GM19372 (cell line): ENCODE measurements around the gene ADCY5.

Experiments
- ATAC-seq: cut with Tn5 transposase; IDR thresholded peaks from one replicate; pipeline ENCODE4 v1.9.1; 2021; ENCODE audit warnings: mild to moderate bottlenecking, low read depth, moderate library complexity; ENCODE audit not compliant: unreplicated experiment

Gene ADCY5

GRCh38 chr3:123331006-123331405 lies 117.9 kb downstream of the ADCY5 start:
- ATAC-seq, result no peak

- ATAC-seq, result no peak
Measured at GRCh38 chr3:123330441-123330991, 118.4 kb downstream of the ADCY5 start.

GRCh38 chr3:123329636-123330340 lies 119.1 kb downstream of the ADCY5 start:
- no peak for ATAC-seq

DNA sequence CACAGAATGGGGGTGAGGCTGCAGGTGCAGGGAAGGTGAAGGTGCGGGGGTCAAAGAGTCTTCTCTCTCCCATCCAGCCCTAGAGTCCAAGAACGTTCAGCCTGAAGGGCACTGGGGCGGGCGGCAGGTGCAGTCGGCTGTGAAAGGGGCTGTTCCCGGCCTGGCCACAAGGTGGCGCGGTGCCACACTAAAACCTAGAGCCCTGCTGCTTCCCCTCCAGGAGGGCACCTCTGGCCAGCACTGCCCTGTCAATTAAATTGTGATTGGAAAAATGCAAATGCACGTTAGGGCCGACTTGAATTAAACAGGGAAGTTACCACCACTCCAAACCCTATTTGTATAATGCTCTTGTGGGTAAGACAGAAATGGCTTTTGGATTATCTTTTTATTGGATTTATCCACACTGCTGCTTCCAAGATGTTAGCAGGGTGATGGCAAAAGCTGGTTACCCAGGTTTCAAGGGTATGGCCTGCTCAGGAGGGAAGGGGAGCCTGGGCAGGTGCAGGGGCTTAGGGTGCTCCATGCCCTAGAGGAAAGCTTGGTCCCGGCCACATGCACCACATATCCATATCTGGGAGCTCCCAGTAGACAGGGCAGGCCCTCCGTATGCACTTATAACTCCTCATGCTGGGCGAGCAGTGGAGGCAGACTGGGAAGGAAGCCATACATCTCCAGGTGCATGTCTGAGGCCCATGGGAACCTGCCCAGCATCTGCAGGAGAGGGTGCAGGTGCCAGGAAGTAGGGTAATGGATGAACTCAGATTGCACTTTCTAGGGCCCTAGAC lies 119.8 kb downstream of the ADCY5 start:
- ATAC-seq, result peak; percentile 70

DNA sequence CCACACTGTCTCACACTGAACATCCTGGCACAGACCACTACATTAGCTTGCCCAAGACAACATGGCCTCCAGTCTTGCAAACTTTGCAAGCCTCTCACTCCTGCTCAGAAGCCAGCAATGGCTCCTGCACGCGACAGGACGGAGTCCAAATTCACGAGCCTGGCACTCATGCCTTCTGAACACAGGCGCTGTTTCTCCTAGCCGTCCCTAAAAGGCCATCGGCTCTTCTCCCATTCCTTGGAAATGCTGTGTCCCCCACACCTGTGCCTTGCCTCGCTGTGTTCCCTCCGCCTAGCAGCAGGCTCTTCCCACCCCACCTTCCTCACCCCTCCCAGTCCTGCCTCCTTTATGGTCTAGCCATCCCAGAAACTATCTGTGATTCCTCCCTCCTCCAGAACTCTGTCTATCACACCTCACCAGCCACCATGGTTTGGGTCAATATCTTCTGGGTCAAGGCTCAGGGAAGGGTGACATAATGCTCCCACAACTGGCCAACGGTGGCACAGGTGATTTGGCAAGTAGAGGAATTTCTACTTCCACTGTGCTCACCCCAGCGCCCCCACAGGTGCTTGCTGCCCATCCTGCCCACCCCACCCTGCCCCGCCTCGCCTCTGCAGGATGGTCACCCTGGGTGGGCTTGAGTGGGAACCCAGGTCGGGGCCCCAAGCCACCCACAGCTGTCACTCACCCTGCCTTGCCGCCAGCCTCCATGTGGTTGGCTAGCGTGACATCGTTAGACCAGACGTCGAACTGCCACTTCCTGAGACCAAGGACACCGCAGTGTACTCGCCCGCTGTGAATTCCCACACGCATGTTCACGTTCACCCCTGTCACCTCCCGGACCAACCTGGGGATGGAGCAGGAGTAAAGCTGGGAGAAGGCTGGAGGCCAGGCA lies 120.7 kb downstream of the ADCY5 start:
- no peak for ATAC-seq

DNA sequence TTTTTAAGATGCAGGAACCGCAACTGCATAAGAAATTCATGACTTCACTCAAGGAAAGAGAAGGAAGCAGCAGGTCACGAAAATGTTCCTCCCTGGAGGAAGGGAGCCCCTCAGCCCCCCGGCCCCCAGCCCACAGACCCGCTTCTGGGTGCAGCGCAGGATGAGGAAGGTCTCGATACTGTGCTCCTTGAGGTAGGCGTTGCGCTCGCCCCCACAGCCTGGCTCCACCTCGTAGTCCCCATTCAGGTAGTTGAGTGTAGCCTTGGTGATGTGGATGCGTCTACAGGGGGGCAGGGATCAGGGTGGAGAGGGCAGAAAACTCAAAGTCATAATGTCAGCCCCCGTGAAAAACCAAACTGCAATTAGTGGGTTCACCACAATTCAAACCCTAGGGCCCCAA lies 121.4 kb downstream of the ADCY5 start:
- no peak for ATAC-seq

DNA sequence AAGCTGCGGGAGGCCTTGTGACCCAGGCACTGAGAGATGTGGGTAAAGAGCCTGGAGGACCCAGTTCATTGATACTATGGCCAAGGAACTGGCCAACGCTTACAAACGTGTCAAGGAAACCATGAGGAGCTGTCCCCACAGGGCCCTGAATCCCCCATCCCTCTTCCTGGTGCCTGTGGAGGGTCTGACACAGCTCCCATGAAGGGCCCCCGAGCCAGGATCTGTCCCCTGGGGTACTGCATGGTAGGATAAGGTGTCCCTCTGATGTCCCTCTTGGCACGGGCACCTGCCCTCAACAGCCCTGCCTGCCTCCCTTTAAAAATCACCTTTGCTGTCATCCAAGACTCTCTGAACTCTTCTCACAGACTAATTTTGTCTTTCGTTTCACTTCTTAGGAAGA lies 122.4 kb downstream of the ADCY5 start:
- no peak for ATAC-seq

DNA sequence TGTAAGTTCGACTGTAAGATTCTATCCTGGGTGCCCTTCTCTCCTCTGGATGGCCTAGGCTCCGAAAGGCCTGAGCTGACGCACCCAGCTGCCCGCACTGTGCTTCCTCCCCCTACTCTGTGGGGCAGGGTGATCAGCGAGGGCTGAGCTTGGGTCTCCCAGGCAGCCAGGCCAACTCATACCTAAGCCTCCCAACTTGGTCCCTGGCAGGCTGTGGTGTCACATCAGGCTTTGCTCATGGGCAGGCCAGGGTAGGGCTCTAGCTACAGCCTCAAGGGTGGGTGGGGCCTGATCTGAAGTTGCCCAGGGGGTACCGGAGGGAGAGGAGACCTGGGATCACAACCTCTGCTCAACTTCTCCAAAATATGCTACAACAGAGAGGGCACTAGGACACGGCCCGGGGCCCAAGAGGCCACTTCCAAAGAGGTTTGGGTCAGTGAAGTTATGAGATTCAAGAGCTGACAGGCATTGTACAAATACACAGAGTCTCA lies 123.1 kb downstream of the ADCY5 start:
- ATAC-seq, result no peak

GRCh38 chr3:123324880-123325765 lies 123.8 kb downstream of the ADCY5 start:
- ATAC-seq, result no peak

DNA sequence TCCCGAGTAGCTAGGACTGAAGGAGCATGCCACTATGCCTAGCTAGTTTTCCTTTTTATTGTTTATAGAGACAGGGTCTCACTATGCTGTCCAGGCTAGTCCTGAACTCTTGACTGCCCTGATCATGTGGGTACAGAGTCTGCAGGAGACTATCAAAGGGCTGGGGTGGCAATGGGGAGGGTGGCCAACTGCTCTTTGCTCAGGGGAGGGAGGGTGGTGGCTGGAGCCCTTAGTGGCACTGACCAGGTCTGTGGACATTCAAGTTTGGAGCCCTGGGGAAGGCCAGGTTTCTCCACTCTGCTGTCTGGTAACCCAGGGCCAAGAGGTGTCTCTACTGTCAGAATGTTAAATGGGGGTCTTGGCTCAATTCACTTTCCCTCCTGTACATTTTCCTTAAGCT lies 125.1 kb downstream of the ADCY5 start:
- ATAC-seq, result no peak

DNA sequence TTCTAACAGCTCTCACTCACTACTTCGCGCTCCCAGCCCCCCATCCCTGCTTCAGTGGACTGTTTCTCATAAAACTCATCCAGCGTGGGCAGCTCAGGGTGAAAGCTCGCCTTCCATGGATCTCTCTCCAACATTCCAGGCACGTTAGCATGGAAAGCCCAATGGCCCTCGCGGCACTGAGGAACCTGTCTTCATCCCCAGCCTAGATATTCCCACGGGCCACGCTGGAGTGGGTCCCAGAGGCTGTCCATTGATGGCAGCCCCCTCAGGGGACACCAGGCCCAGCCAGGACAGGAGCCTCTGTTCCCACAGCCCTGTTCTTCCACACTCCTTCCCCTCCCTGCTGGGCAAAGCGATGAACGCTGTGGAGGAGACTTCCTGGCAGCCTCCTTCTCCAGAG lies 126.0 kb downstream of the ADCY5 start:
- ATAC-seq, result no peak

GRCh38 chr3:123321806-123322205 lies 127.1 kb downstream of the ADCY5 start:
- no peak for ATAC-seq

GRCh38 chr3:123320221-123320620 lies 128.7 kb downstream of the ADCY5 start:
- ATAC-seq, result no peak

- ATAC-seq, result no peak
Measured at GRCh38 chr3:123319760-123320159, 129.1 kb downstream of the ADCY5 start.

DNA sequence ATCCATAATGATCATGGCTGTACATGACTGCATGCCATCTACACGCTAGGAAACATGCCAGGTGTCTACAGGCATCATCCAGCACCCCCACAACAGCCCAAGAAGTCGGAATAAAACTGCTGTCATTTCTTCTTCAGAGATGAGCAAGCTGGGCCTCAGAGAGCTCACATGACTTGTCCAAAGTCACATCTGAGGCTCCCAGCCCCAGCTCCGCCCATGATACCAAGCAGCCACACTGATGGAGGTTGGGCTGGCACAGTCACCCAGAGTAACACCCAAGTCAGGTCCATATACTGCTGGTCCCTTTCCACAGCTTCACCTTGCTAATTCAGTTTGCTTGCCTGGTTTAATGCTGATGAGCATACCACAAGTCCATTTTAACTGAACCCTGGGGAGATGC lies 130.5 kb downstream of the ADCY5 start:
- no peak for ATAC-seq

- ATAC-seq, result no peak
Measured at GRCh38 chr3:123317716-123318115, 131.2 kb downstream of the ADCY5 start.

DNA sequence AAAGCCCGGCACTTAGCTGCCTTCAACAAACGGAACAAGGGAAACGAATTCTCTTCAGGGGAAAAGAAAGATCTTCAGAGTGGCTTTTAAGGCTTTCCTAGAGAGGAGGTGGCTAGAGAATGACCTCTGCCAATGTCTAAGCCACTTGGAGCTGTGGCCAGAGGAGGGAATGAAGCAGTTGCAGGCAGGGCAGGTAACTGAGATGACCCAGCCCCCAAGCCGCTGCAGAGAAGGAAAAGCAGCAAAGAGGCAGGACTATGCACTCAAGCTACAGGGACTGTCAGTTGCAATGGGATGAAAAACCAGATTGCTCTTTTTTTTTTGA lies 133.7 kb downstream of the ADCY5 start:
- ATAC-seq, result no peak

DNA sequence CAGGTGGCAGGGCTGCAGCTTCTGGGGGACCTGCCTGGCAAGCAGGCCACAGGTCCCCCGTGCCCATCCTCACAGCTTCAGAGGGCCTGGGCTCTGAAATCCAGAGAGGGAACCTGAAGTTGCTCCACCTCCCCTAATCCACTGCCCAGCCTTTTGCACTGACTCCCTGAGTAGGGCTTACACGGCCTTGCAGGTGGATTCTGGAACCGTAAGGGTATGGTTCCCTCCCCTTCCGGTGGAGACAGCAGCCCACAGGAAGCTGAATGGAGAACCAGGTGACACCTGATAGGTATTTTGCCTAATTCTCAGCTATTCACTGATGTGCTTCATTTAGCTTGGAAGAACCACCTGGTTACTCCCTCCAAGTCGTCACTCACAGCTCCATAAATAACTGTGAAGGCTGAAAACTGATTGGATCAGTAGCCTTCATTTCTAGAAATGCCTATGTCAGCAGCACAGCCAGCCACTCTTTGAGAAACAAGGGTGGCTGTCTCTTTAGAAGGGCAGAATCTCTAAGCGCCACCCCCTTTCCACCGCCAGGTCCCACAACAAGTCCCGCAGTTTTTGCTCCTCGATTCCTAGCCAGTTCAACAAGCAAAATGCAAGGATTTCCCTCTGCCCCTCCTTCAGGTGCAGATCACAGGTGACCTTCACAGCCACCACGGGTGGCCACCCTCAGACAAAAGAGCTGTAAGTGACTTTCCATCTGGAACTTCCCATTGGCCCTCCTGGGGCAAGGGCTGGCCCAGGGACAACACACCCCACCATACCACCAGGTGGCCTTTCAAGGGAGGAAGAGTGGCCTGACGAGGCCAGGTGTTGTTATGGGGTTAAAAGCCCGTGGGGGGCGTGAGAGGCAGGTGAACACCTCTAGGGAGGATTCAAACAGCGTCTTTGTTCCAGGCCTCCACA lies 134.3 kb downstream of the ADCY5 start:
- ATAC-seq, result no peak

GRCh38 chr3:123313889-123314288 lies 135.0 kb downstream of the ADCY5 start:
- ATAC-seq, result no peak
